ENCODE results near the gene CORO2A.

CORO2A gene

GRCh38 chr9:98204692-98205091 lies 12.3 kb upstream of the CORO2A start:
- H4K20me1 ChIP-seq (ENCODE audit: insufficient read depth, low read length), result no peaks in the 10 kb centered on the region
- H3K4me3 ChIP-seq (ENCODE audit: low read depth, low read length, poor library complexity, severe bottlenecking), result no peak overlapping the region
- H3K9me2 ChIP-seq (ENCODE audit: low read depth, low read length), result no peaks in the 10 kb centered on the region
- no peak overlapping the region for H2AFZ ChIP-seq (ENCODE audit: low read length)
- H3K4me2 ChIP-seq (ENCODE audit: low read length), result no peak overlapping the region
- peaks cover 13% of the 10 kb centered on the region for H3K4me1 ChIP-seq (ENCODE audit: insufficient read depth, low read length, severe bottlenecking)
- H3F3A ChIP-seq (ENCODE audit: insufficient read depth, low read length), result no peaks in the 10 kb centered on the region
- H3K9ac ChIP-seq (ENCODE audit: low read length), result no peak overlapping the region
- H3K79me2 ChIP-seq (ENCODE audit: insufficient read depth, low read length), result no peaks in the 10 kb centered on the region
- H3K27ac ChIP-seq (ENCODE audit: low read depth, low read length, poor library complexity, severe bottlenecking), result no peak overlapping the region
- H3K36me3 ChIP-seq (ENCODE audit: insufficient read depth, low read length), result no peaks in the 10 kb centered on the region; the same call in 1 of the 2 replicates
- H3K9me3 ChIP-seq (ENCODE audit: low read length), result no peaks in the 10 kb centered on the region
- H3K27me3 ChIP-seq (ENCODE audit: insufficient read depth, low read length), result no peaks in the 10 kb centered on the region
- no peak for TF ChIP-seq CTCF (IDR thresholded peaks at IDR 0.05; ENCODE audit: low read length)
- no peak for TF ChIP-seq EZH2 (IDR thresholded peaks at IDR 0.05; ENCODE audit: borderline replicate concordance, low read length)

GRCh38 chr9:98203153-98203552 lies 10.7 kb upstream of the CORO2A start:
- no peak overlapping the region for H3K4me3 ChIP-seq (ENCODE audit: low read depth, low read length, poor library complexity, severe bottlenecking)
- no peak overlapping the region for H3K9ac ChIP-seq (ENCODE audit: low read length)
- H3F3A ChIP-seq (ENCODE audit: insufficient read depth, low read length), result no peaks in the 10 kb centered on the region
- no peaks in the 10 kb centered on the region; the same call in 1 of the 2 replicates for H3K36me3 ChIP-seq (ENCODE audit: insufficient read depth, low read length)
- H3K4me1 ChIP-seq (ENCODE audit: insufficient read depth, low read length, severe bottlenecking), result peaks cover 13% of the 10 kb centered on the region
- no peaks in the 10 kb centered on the region for H3K27me3 ChIP-seq (ENCODE audit: insufficient read depth, low read length)
- TF ChIP-seq EZH2 (IDR thresholded peaks at IDR 0.05; ENCODE audit: borderline replicate concordance, low read length), result no peak
- no peak for TF ChIP-seq CTCF (IDR thresholded peaks at IDR 0.05; ENCODE audit: low read length)
- H2AFZ ChIP-seq (ENCODE audit: low read length), result no peak overlapping the region
- H3K9me2 ChIP-seq (ENCODE audit: low read depth, low read length), result no peaks in the 10 kb centered on the region
- no peak overlapping the region for H3K4me2 ChIP-seq (ENCODE audit: low read length)
- no peaks in the 10 kb centered on the region for H3K79me2 ChIP-seq (ENCODE audit: insufficient read depth, low read length)
- no peaks in the 10 kb centered on the region for H3K9me3 ChIP-seq (ENCODE audit: low read length)
- no peak overlapping the region for H3K27ac ChIP-seq (ENCODE audit: low read depth, low read length, poor library complexity, severe bottlenecking)
- no peaks in the 10 kb centered on the region for H4K20me1 ChIP-seq (ENCODE audit: insufficient read depth, low read length)

GRCh38 chr9:98202252-98202651 lies 9.8 kb upstream of the CORO2A start:
- Histone ChIP-seq H3K27ac (ENCODE audit: low read depth, low read length, poor library complexity, severe bottlenecking) (no peak overlapping the region), H3K9ac (ENCODE audit: low read length) (no peak overlapping the region)
- TF ChIP-seq CTCF (IDR thresholded peaks at IDR 0.05; ENCODE audit: low read length) (no peak), EZH2 (IDR thresholded peaks at IDR 0.05; ENCODE audit: borderline replicate concordance, low read length) (no peak)

More at GRCh38 chr9:98202252-98202651, 9.8 kb upstream of the CORO2A start:
- Histone ChIP-seq H3K4me3 (ENCODE audit: low read depth, low read length, poor library complexity, severe bottlenecking) (no peak overlapping the region), H3K79me2 (ENCODE audit: insufficient read depth, low read length) (no peaks in the 10 kb centered on the region), H3K9me3 (ENCODE audit: low read length) (no peaks in the 10 kb centered on the region), H3K9me2 (ENCODE audit: low read depth, low read length) (no peaks in the 10 kb centered on the region), H3K4me2 (ENCODE audit: low read length) (no peak overlapping the region), H3K36me3 (ENCODE audit: insufficient read depth, low read length) (no peaks in the 10 kb centered on the region), H4K20me1 (ENCODE audit: insufficient read depth, low read length) (no peaks in the 10 kb centered on the region), H3K4me1 (ENCODE audit: insufficient read depth, low read length, severe bottlenecking) (peaks cover 13% of the 10 kb centered on the region), H3K27me3 (ENCODE audit: insufficient read depth, low read length) (no peaks in the 10 kb centered on the region), H2AFZ (ENCODE audit: low read length) (no peak overlapping the region), H3F3A (ENCODE audit: insufficient read depth, low read length) (no peaks in the 10 kb centered on the region)
